Right lobe of liver (tissue), 6 donors: ENCODE data around the gene ATE1. TPM values are rescaled to one million over a fixed set of nuclear protein-coding genes. Genes with fewer than 3 reads are reported as not detected.

Source experiments
- ATAC-seq, 4 donors: fragments of 200-7000 bp; cut with Tn5 transposase; one replicate each; pipeline ENCODE4 v1.9.1; 2020; ENCODE audit warnings: mild to moderate bottlenecking in 4 of 4, moderate library complexity in 4 of 4
- DNase-seq, 3 donors: peaks; one replicate each; pipeline ENCODE4 v3.0.0-alpha.2; 2020
- H3K27ac ChIP-seq, 3 donors: fragments of 200-600 bp; one replicate each; pipeline ENCODE4 v1.8.0; 2022
- H3K27me3 ChIP-seq, 2 donors: fragments of 200-600 bp; one replicate each; pipeline ENCODE4 v1.8.0; 2022
- H3K36me3 ChIP-seq, 4 donors: fragments of 200-600 bp; sonication (generic) in 1 of 4; one replicate each; pipeline versions ENCODE4 v1.5.1 to v1.8.0; 2017 to 2022; ENCODE audit warnings: control low read depth in 1 of 4
- H3K4me1 ChIP-seq, 4 donors: fragments of 200-600 bp; sonication (generic) in 1 of 4; one replicate each; pipeline versions ENCODE4 v1.5.1 to v1.8.0; 2017 to 2022; ENCODE audit warnings: control low read depth in 1 of 4
- H3K4me3 ChIP-seq, 3 donors: fragments of 200-600 bp; one replicate each; pipeline ENCODE4 v1.8.0; 2022
- H3K9me3 ChIP-seq, 4 donors: fragments of 200-600 bp; sonication (generic) in 1 of 4; one replicate each; pipeline versions ENCODE4 v1.5.1 to v1.8.0; 2017 to 2022; ENCODE audit warnings: control low read depth in 1 of 4
- POLR2A ChIP-seq: fragments of 450-650 bp; IDR thresholded peaks from one replicate; pipeline ENCODE4 v1.6.1; 2017; ENCODE audit warnings: antibody characterized with exemption, mild to moderate bottlenecking
- WGBS: methylation state at CpG from one replicate; pipeline ENCODE4 v1.1.6; 2018; ENCODE audit warnings: low coverage, low lambda C conversion rate; ENCODE audit not compliant: insufficient coverage; ENCODE audit errors: missing lambda C conversion rate; 5-methylcytosine and 5-hydroxymethylcytosine counted together
- intact Hi-C, 2 donors: fragments of 100-400 bp; cut with DNase I; formaldehyde crosslinking; loops; one replicate each; pipeline versions ENCODE4 v1.11.2 to v1.14.1; 2022
- total RNA-seq, 6 experiments: library from RNA; depleted of rRNA in 2 of 6; stranded (reverse); fragments of >200 nt in 2 of 6; fragmentation: NEBNext Ultra II Directional in 3 of 6; extraction: Animal tissue kit (Norgen Biotek cat#: 25700) in 3 of 6; gene quantifications; one replicate each; pipeline versions ENCODE4 v1.1.0 to v1.2.4, GENCODE V29; 2016 to 2023
- TF ChIP-seq, protein P1 (sequence below), 4 donors: fragments of 200-600 bp in 3 of 4; fragments of 450-650 bp in 1 of 4; IDR thresholded peaks; one replicate each; pipeline versions ENCODE4 v1.5.1 to v1.8.0; 2016 to 2022; ENCODE audit warnings: antibody characterized with exemption in 4 of 4, mild to moderate bottlenecking in 2 of 4
- donor health status: DM: no; HTN: yes; CAD: no.
- donor health status: DM: no; HTN: no; CAD: no.
- donor health status: DM: no; HTN: no; CAD: no.
- donor health status: DM: no; HTN: yes; CAD: no.
- donor health status: DM: no; HTN: yes; CAD: no.

Gene ATE1
- total RNA-seq, 6 experiments from 2014 or later, result 17.7 to 21.6 (median 19.9) TPM

DNA sequence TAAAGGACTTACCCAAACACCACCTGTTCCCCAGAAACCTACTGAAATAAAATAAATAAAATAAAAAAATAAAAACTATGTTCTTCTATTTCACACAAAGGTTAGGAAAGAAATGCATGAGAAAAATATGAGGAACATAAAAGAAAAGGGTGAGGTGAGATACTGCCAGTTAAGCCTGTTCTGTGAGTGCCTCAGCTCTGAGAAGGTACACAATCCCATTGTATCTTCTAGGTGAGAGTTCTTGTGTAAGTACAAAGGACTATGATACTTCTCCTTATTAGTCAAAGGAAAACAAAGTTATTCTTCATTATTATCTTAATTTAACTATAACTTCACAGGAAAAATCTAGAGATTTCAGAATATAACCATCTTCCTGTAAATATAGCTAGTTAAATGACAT is 86.0 kb downstream of the ATE1 start:
- DNase-seq (no peak), ATAC-seq (no peak)
- Histone ChIP-seq H3K4me1 (peaks cover 0 to 10% (median 0%) of the 10 kb centered on the region in 4 donors), H3K9me3 (no peaks in the 10 kb centered on the region), H3K27ac (no peak overlapping the region), H3K36me3 (no peaks in the 10 kb centered on the region), H3K4me3 (no peak overlapping the region), H3K27me3 (no peaks in the 10 kb centered on the region)
- TF ChIP-seq POLR2A, result no peak
- TF ChIP-seq, protein P1, sequence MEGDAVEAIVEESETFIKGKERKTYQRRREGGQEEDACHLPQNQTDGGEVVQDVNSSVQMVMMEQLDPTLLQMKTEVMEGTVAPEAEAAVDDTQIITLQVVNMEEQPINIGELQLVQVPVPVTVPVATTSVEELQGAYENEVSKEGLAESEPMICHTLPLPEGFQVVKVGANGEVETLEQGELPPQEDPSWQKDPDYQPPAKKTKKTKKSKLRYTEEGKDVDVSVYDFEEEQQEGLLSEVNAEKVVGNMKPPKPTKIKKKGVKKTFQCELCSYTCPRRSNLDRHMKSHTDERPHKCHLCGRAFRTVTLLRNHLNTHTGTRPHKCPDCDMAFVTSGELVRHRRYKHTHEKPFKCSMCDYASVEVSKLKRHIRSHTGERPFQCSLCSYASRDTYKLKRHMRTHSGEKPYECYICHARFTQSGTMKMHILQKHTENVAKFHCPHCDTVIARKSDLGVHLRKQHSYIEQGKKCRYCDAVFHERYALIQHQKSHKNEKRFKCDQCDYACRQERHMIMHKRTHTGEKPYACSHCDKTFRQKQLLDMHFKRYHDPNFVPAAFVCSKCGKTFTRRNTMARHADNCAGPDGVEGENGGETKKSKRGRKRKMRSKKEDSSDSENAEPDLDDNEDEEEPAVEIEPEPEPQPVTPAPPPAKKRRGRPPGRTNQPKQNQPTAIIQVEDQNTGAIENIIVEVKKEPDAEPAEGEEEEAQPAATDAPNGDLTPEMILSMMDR (IDR thresholded peaks at IDR 0.05), result no peak
- intact Hi-C loops, result no loop called here

GRCh38 chr10:121838931-121839330 is 88.9 kb downstream of the ATE1 start:
- H3K4me3 ChIP-seq, result no peak overlapping the region
- H3K27ac ChIP-seq, result no peak overlapping the region
- H3K36me3 ChIP-seq, result peaks cover 0 to 10% (median 3%) of the 10 kb centered on the region in 4 donors
- peaks cover 0 to 10% (median 0%) of the 10 kb centered on the region in 4 donors for H3K4me1 ChIP-seq
- ATAC-seq (no peak), DNase-seq (no peak)
- no peak for TF ChIP-seq POLR2A
- TF ChIP-seq, protein P1 (IDR thresholded peaks at IDR 0.05), result no peak
- H3K27me3 ChIP-seq, result no peaks in the 10 kb centered on the region
- intact Hi-C loops, result no loop called here
- no peaks in the 10 kb centered on the region for H3K9me3 ChIP-seq
- 74% methylated on average over 4 of the region's 4 CpGs for WGBS

- WGBS, result 92% methylated on average over 4 of the region's 4 CpGs
- DNase-seq, result no peak
- TF ChIP-seq, protein P1 (IDR thresholded peaks at IDR 0.05), result no peak
- no peak for TF ChIP-seq POLR2A
These were observed 89.7 kb downstream of the ATE1 start for GRCh38 chr10:121838149-121838548.

GRCh38 chr10:121836171-121836570 is 91.7 kb downstream of the ATE1 start:
- Histone ChIP-seq H3K4me1 (no peaks in the 10 kb centered on the region), H3K36me3 (peaks cover 0 to 10% (median 3%) of the 10 kb centered on the region in 4 donors), H3K9me3 (no peaks in the 10 kb centered on the region), H3K4me3 (no peak overlapping the region), H3K27ac (no peak overlapping the region), H3K27me3 (no peaks in the 10 kb centered on the region)
- no peak for DNase-seq
- TF ChIP-seq POLR2A, result no peak
- TF ChIP-seq, protein P1 (IDR thresholded peaks at IDR 0.05), result no peak
- ATAC-seq, result no peak
- intact Hi-C loops, result no loop called here
- 99% methylated on average over 6 of the region's 6 CpGs for WGBS

More at GRCh38 chr10:121838149-121838548, 89.7 kb downstream of the ATE1 start:
- no peak for ATAC-seq
- no peaks in the 10 kb centered on the region for H3K27me3 ChIP-seq
- H3K27ac ChIP-seq, result no peak overlapping the region
- intact Hi-C loops, result no loop called here
- peaks cover 0 to 10% (median 3%) of the 10 kb centered on the region in 4 donors for H3K36me3 ChIP-seq
- H3K4me3 ChIP-seq, result no peak overlapping the region
- no peaks in the 10 kb centered on the region for H3K9me3 ChIP-seq
- H3K4me1 ChIP-seq, result peaks cover 0 to 5% (median 0%) of the 10 kb centered on the region in 4 donors

GRCh38 chr10:121835376-121835775 is 92.5 kb downstream of the ATE1 start:
- intact Hi-C loops, result no loop called here

More at GRCh38 chr10:121835376-121835775, 92.5 kb downstream of the ATE1 start:
- WGBS, result 85% methylated on average over 2 of the region's 2 CpGs
- no peaks in the 10 kb centered on the region for H3K27me3 ChIP-seq
- no peak overlapping the region for H3K4me3 ChIP-seq
- TF ChIP-seq, protein P1 (IDR thresholded peaks at IDR 0.05), result no peak
- TF ChIP-seq POLR2A, result no peak
- DNase-seq, result no peak
- H3K9me3 ChIP-seq, result no peaks in the 10 kb centered on the region
- no peak overlapping the region for H3K27ac ChIP-seq
- no peak for ATAC-seq
- no peaks in the 10 kb centered on the region for H3K4me1 ChIP-seq
- H3K36me3 ChIP-seq, result peaks cover 0 to 10% (median 3%) of the 10 kb centered on the region in 4 donors
